Measurements from ENCODE around the gene RNASE9.
A peak's percentile ranks its signal among the peaks of the same experiment; 100 is the strongest.
"Not testable (repeated sequence)": the region's sequence is repeated elsewhere in the genome, so short reads cannot be mapped to it uniquely, and the experiment has no call there.

Gene RNASE9

GRCh38 chr14:20572382-20572990, 11.6 kb upstream of the RNASE9 start:
- DNase-seq: not testable (repeated sequence)

- not testable (repeated sequence) for DNase-seq
Observed at GRCh38 chr14:20570720-20571119, 9.9 kb upstream of the RNASE9 start.

DNA sequence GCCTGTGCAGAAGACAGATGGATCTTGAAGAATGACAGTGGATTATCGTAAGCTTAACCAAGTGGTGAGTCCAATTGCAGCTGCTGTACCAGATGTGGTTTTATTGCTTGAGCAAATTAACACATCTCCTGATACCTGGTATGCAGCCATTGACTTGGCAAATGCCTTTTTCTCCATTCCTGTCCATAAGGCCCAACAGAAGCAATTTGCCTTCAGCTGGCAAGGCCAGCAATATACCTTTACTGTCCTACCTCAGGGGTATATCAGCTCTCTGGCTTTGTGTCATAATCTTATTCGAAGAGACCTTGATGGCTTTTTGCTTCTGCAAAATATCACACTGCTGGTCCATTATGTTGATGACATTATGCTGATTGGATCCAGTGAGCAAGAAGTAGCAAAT, 9.0 kb upstream of the RNASE9 start:
- DNase-seq: not testable (repeated sequence)

DNA sequence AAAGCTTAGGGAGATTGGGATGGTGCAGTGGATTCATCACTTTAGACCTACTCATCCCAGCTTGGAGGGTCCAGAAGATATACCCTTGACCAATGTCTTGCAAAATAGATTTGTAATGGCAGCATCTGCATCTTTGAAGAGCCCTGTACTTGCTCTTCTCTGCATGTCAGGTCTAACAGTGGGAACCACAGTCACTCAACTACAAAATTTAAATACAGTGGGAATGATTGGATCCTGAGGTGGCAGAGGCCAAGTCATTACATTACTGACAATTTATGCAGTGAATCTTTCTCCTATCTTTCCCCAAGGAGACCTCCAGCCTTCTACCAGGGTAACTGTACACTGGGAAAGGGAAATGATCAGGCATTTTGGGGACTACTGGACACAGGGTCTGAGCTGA, 8.2 kb upstream of the RNASE9 start:
- no peak for DNase-seq

- DNase-seq: no peak
Observed at GRCh38 chr14:20568393-20568792, 7.5 kb upstream of the RNASE9 start.

- DNase-seq: not testable (repeated sequence)
Observed at GRCh38 chr14:20567199-20567598, 6.4 kb upstream of the RNASE9 start.

- DNase-seq: no peak
Observed at GRCh38 chr14:20564501-20564997, 3.7 kb upstream of the RNASE9 start.

GRCh38 chr14:20563971-20564370, 3.1 kb upstream of the RNASE9 start:
- no peak for DNase-seq

DNA sequence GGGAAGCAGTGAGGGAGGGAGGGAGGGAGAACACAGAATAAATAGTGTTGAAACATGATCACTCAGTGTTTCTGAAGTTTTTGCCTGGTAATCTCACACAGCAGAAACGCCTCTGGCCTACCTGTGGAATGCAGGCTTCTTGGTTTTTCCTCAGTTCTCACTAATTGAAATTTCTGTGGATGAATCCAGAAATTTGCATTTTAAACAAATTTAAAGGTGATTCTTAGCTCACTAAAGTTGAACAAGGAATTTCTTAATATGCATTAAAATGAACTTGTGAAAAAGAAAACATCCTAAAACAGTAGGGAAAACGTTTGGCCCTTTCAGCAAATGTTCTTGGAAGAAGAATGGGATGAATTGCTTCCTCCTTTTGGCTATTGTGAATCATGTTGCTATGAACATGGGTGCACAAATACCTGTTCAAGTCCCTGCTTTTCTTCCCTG, 1.4 kb downstream of the RNASE9 start:
- no peak for DNase-seq

GRCh38 chr14:20557212-20557542, 3.7 kb downstream of the RNASE9 start:
- DNase-seq: no peak

DNA sequence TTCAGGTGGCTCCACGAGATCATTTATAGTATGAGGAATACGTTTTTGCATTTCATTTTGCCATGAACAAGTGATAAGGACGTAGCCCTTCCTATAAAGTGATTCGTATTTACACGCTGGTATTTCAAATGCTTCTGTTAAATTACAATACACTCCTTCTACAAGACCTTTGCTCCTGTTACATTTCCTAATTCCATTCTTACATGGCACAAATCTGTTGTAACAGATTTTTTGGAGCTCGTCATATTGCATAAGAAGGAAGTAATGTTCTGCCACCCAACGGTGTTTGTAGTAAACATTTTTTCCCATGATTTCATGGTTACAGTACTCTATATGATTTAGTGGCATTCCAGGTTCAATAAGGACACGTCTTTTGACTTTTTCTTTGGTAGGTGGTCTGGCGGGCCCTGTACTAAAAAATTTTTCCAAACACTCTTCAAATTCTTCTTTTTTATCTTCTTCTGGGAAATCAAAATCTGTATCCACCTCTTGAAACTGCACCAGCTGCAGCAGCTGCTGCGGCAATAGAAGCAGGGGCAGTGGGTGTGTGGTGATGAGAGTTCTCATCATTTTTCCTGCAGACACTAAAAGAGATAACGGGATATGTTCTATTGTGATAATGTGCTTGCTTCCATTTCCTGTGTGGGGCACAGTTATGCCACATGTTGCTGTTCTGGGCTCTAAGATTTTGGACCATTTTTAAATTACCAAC, 4.2 kb downstream of the RNASE9 start:
- no peak for DNase-seq

DNA sequence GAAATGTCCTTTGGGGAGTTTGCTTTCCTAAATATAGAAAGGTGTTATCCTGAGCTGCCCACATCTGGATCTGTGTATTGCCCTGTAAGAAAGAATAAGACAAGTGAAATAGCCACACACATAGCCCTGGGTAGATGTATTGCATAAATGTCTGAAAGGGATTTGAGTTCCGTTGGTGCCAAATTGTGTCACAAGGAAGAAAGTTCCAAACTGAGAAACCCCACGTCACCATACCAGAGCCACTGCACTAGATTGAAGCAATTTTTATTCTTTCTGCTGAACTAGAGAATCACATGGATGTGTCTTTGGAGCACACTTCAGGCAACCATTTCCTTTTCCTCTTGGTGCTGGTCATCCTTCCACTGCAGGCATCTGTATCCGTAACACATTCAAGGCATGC, 5.0 kb downstream of the RNASE9 start:
- DNase-seq: no peak

DNA sequence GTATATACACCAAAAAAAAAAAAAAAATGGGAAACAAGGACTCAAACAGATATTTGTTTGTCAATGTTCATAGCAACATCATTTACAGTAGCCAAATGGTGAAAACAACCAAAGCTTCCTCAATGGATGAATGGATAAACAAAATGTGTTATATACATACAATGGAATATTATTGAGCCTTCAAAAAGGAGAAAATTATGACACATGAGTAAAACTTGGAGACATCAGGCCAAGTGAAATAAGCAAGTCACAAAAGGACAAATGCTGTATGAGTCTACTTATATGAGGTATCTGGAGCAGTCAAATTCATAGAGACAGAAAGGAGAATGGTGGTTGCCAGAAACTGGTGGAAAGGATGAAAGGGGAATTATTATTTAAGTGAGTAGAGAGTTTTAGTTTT, 7.8 kb downstream of the RNASE9 start:
- DNase-seq: no peak

- DNase-seq: no peak
Observed at GRCh38 chr14:20551606-20552005, 9.2 kb downstream of the RNASE9 start.

DNA sequence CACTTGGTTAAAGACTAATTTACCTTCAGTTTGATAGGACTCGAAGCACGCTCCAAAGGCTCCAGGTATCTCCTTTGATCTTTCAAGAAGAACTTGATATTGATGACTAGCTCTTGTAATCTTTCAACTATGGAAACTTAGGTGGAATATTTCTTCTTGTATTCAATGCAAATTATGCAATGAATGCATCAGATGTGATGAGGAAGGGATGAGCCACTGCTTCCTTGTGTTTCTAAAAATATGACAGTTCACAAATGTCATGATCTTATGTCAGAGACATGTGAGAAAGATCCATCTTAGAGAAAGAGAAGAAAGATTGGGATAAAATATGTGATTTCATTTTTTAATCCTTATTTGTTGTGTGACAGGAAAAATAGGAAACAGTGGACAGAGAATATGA, 9.9 kb downstream of the RNASE9 start:
- DNase-seq: no peak

DNA sequence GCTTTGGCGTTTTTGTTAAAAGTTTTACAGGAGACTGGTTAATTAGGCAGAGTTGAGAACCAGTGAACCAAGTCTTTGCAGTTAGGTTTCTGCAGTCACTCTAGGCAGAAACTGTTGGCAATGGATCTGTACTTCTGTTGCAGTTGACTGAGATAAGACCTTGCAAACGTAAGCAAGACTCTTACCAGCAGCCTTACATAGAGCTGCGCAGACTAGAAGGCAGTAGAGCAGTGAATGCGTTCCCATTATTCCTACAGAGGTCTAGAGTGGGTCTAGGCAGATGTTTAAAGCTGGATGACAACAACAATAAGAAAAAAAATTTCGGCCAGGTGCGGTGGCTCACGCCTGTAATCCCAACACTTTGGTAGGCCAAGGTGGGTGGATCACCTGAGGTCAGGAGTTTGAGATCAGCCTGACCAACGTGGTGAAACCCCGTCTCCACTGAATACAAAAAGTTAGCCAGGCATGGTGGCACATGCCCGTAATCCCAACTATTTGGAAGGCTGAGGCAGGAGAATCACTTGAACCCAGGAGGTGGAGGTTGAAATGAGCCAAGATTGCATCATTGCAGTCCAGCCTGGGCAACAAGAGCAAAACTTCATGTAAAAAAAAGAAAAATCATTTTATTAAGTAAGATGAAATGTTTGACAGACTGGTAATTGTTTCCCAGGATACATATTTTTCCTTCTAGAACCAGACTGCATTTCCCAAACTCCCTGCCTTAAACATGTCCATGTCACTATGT, 12.3 kb downstream of the RNASE9 start:
- DNase-seq: no peak

DNA sequence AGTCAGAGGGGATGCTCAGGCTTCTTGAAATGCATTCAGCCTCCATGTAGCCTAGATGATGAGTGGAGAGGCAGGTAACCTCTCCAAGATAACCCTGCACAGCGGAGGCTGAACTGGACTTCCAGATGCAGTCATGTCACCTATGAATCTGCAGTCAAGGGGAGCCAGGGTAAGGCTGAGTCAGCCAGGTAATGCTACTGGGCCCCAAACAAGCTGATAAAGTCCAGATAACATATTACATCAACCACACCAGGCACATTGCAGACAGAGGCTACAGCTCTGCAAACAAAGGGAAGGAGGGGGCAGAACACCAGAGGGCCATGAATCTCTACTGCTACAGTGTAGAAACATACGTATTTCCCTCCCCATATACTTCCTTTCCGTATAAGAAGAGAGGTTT, 14.0 kb downstream of the RNASE9 start:
- no peak for DNase-seq

DNA sequence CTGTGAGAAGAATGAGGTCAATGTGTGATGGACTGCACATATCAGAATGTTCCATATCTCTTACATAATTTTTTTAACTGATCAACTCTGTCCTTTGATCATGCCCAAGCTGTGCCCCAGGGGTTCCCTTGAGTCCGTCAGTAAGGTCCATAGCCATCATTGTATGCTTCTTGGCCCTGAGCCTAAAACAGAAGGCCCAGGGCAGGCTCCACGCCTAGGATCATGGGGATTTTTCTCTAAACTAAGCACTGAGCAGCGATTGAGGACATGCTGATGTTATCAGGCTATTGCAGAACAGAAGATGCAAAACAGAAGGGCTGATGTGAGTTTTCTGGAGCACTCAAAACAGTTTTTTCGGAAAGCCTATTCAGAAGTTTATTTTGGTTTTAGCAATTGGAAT, 20.9 kb downstream of the RNASE9 start:
- DNase-seq: no peak

DNA sequence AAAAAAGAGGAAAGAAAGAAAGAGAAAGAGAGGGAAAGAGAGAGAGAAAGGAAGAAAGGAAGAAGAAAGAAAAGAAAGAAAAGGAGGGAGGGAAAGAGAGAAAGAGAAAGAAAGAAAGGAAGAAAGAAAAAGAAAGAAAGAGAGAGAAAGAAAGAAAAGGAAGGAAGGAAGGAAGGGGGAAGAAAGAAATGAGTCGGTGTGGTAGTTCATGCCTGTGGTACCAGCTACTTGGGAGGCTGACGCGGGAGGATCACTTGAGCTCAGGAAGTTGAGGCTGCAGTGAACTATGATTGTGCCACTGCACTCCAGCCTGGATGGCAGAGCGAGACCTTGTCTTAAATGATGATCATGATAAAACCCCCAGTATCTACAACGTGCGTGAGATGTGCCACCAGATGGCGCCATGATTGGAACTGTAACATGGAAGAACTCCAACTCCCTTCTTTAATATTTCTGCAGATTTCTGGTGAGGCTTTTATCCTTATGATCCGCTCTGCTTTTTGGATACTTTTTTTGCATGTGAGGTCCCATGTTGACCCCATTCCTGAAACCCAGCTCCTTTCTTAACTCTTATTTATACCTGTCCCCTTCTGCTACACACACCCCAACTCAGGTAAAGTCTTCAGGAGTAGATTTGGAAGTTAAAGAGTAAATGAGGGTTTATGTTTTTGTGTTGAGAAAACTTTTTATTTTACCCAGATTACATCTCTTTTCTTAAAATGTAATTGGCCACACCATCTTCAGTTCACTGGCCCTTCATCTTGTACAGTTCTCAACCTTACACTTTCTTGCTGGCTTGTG, 29.9 kb downstream of the RNASE9 start:
- DNase-seq: peak; percentile 10 to 22

GRCh38 chr14:20529806-20530205, 31.0 kb downstream of the RNASE9 start:
- DNase-seq: no peak

DNA sequence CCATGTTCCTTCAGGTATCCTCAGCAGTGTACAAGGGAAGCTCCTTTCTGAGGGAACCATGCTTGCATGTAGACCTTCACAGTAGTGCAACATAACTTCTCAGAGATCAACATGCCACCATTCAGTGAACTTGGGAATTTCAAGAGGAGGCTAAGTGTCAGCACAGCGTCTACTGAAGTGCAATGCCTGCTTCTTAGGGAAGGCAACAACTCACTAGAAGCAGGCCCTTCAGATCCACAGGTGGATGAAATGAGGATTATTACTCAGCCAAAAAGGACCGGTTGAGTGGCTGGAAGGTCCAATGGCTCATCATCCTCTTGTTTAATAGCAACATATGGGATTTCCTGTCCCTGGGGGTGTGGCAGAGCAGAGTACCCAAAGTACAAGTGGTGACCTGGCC, 36.8 kb downstream of the RNASE9 start:
- DNase-seq: no peak

- no peak for DNase-seq
Observed at GRCh38 chr14:20522332-20522731, 38.5 kb downstream of the RNASE9 start.

- DNase-seq: no peak
Observed at GRCh38 chr14:20516921-20517320, 43.9 kb downstream of the RNASE9 start.

All from hippocampal formation (tissue), 2 donors.